SK-N-MC (cell line): Measurements from ENCODE around the gene IL6.
"Not testable (repeated sequence)": the region's sequence is repeated elsewhere in the genome, so short reads cannot be mapped to it uniquely, and the experiment has no call there.

ENCODE experiments used
- EZH2 ChIP-seq: fragments of 200-600 bp; sonication (generic); IDR thresholded peaks from one replicate; pipeline ENCODE4 v1.6.1; 2017; ENCODE audit warnings: antibody characterized with exemption
- FOXP2 ChIP-seq: optimal IDR thresholded peaks from 2 replicates; pipeline ENCODE3; 2011; ENCODE audit warnings: mild to moderate bottlenecking, moderate library complexity; ENCODE audit not compliant: insufficient read depth; ENCODE audit errors: extremely low read length, control extremely low read depth
- POLR2AphosphoS5 ChIP-seq: IDR thresholded peaks from 2 replicates; pipeline ENCODE4 v1.6.1; 2012; ENCODE audit warnings: mild to moderate bottlenecking, low read depth, low read length, borderline replicate concordance

DNA sequence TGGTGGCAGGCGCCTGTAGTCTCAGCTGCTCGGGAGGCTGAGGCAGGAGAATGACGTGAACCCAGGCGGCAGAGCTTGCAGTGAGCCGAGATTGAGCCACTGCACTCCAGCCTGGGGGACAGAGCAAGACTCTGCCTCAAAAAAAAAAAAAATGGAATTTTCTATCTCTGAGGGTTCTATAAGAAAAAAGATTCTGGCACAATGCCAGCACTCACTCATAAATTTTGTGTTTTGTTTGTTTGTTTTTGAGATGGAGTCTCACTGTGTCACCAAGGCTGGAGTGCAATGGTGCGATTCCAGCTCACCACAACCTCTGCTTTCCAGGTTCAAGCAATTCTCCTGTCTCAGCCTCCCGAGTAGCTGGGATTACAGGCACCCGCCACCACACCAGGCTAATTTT is 38.1 kb upstream of the IL6 start:
- not testable (repeated sequence) for TF ChIP-seq POLR2AphosphoS5, EZH2, FOXP2
